ENCODE results near the gene PPM1F. TPM values are rescaled to one million over a fixed set of nuclear protein-coding genes. Genes with fewer than 3 reads are reported as not detected.

Gene PPM1F
- total and polyA plus RNA-seq, 10 of the 15 experiments (the other 5 are each of a cell fraction or from before 2014, with no cell fraction given): 0.55 to 26.3 (median 9.7) TPM

DNA sequence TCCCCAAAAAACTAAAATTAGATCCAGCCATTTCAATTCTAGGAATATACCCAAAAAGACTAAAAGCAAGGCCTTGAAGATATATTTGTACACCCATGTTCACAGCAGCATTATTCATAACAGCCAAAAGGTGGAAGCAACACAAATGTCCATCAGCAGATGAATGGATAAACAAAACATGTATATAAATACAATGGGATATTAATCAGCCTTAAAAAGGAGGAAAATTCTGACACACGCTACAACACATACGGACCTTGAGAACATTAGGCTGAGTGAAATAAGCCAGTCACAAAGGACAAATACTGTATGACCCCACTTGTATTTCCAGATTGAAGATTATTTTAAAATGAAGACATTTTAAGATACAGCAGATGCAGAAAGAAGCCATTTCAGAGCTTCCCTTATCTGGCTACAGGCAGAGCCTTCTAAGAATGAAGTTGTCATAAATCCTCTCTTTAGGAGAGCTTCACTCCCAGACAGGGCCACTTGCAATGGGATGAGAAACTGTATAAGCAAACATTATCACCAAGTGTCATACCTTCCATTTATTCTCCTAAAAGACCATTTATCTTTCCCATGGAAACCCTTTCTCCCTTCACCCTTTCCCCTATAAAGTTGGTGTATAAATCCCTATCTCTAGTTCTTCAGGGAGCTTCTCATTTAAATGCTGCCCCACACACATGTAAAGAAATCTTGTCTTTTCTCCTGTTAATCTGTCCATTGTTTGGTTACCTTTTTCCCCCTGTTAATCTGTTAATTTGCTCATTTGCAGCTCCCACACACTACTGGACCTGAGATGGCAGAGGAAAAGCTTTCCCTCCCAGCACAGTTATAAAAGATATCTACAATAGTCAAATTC, 49.2 kb upstream of the PPM1F start:
- H3K9me3 ChIP-seq (replicated peaks; ENCODE audit: control insufficient read depth, insufficient read depth, low read length): no peaks in the 10 kb centered on the region
- ChIA-PET SMC1A (ENCODE audit: uncharacterized antibody, unreplicated experiment) (interaction anchor here (1.2 kb wide), 1 partner anchor 10 kb away, joined by 3 read pairs; no protein-coding TSS in a partner anchor), POLR2A (interaction anchor here (0.6 to 1.1 kb wide), 2 partner anchors 9 to 19 kb away, joined by 3 to 5 read pairs; no protein-coding TSS in a partner anchor), CTCF (interaction anchor here (1.4 kb wide), 1 partner anchor 31 kb away, joined by 4 read pairs; no protein-coding TSS in a partner anchor), RAD21 (ENCODE audit: unreplicated experiment) (interaction anchor here (1.6 kb wide), 1 partner anchor 9 kb away, joined by 4 read pairs; no protein-coding TSS in a partner anchor)
- H3K79me2 ChIP-seq (ENCODE audit: control insufficient read depth, insufficient read depth, low read length): no peaks in the 10 kb centered on the region
- FAIRE-seq (no peak), DNase-seq (ENCODE audit: low read depth, low spot score) (no peak), ATAC-seq (no peak)
- no TSS peak for BruUV-seq (replicated peaks)
- H2AFZ ChIP-seq (ENCODE audit: control insufficient read depth, low read depth, low read length): no peak overlapping the region
- H3K4me2 ChIP-seq (ENCODE audit: control insufficient read depth, insufficient read depth): no peak overlapping the region
- no peaks in the 10 kb centered on the region for H3K4me1 ChIP-seq (ENCODE audit: control insufficient read depth, insufficient read depth, low read length)
- H3K27me3 ChIP-seq (replicated peaks in 1 of 2; ENCODE audit: control insufficient read depth in 2 of 2, insufficient read depth in 2 of 2, low read length in 1 of 2): no peaks in the 10 kb centered on the region; a peak in 1 of 4 replicates
- no peak overlapping the region for H3K4me3 ChIP-seq
- H3K36me3 ChIP-seq (ENCODE audit: control insufficient read depth in 2 of 2, insufficient read depth in 2 of 2, low read length in 1 of 2): no peaks in the 10 kb centered on the region
- in situ Hi-C loops (cut with MboI) (no loop called here), intact Hi-C loops (cut with micrococcal nuclease; ENCODE audit: unreplicated experiment) (no loop called here)
- H3K27ac ChIP-seq (ENCODE audit: control insufficient read depth, insufficient read depth): no peak overlapping the region
- no peak overlapping the region for H3K9ac ChIP-seq (ENCODE audit: control insufficient read depth, insufficient read depth, low read length)
- no peaks in the 10 kb centered on the region for H4K20me1 ChIP-seq (ENCODE audit: control insufficient read depth, insufficient read depth)
- 63% methylated on average over 2 of the region's 2 CpGs for WGBS (ENCODE audit: insufficient coverage, insufficient replicate concordance, low lambda C conversion rate, missing lambda C conversion rate)
- TF ChIP-seq, protein P1, sequence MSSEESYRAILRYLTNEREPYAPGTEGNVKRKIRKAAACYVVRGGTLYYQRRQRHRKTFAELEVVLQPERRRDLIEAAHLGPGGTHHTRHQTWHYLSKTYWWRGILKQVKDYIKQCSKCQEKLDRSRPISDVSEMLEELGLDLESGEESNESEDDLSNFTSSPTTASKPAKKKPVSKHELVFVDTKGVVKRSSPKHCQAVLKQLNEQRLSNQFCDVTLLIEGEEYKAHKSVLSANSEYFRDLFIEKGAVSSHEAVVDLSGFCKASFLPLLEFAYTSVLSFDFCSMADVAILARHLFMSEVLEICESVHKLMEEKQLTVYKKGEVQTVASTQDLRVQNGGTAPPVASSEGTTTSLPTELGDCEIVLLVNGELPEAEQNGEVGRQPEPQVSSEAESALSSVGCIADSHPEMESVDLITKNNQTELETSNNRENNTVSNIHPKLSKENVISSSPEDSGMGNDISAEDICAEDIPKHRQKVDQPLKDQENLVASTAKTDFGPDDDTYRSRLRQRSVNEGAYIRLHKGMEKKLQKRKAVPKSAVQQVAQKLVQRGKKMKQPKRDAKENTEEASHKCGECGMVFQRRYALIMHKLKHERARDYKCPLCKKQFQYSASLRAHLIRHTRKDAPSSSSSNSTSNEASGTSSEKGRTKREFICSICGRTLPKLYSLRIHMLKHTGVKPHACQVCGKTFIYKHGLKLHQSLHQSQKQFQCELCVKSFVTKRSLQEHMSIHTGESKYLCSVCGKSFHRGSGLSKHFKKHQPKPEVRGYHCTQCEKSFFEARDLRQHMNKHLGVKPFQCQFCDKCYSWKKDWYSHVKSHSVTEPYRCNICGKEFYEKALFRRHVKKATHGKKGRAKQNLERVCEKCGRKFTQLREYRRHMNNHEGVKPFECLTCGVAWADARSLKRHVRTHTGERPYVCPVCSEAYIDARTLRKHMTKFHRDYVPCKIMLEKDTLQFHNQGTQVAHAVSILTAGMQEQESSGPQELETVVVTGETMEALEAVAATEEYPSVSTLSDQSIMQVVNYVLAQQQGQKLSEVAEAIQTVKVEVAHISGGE (CRISPR knock-in tag; IDR thresholded peaks at IDR 0.05): no peak
- no peak for TF ChIP-seq MYB (IDR thresholded peaks at IDR 0.05; ENCODE audit: borderline replicate concordance, low read depth, low read length)
- TF ChIP-seq TBL1XR1 (IDR thresholded peaks at IDR 0.05; ENCODE audit: low read depth, low read length): no peak
- TF ChIP-seq, protein P2, sequence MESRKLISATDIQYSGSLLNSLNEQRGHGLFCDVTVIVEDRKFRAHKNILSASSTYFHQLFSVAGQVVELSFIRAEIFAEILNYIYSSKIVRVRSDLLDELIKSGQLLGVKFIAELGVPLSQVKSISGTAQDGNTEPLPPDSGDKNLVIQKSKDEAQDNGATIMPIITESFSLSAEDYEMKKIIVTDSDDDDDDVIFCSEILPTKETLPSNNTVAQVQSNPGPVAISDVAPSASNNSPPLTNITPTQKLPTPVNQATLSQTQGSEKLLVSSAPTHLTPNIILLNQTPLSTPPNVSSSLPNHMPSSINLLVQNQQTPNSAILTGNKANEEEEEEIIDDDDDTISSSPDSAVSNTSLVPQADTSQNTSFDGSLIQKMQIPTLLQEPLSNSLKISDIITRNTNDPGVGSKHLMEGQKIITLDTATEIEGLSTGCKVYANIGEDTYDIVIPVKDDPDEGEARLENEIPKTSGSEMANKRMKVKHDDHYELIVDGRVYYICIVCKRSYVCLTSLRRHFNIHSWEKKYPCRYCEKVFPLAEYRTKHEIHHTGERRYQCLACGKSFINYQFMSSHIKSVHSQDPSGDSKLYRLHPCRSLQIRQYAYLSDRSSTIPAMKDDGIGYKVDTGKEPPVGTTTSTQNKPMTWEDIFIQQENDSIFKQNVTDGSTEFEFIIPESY (IDR thresholded peaks at IDR 0.05): no peak
- no peak for TF ChIP-seq ASH2L (IDR thresholded peaks at IDR 0.05; ENCODE audit: borderline replicate concordance, low read depth)
- no peak for TF ChIP-seq CHD4 (IDR thresholded peaks at IDR 0.05)
- no peak for TF ChIP-seq MEF2A (IDR thresholded peaks at IDR 0.05; ENCODE audit: insufficient read depth, low read depth, low read length)
- no peak for TF ChIP-seq NR2F1 (conservative IDR thresholded peaks at IDR 0.05)
- TF ChIP-seq, protein P3, sequence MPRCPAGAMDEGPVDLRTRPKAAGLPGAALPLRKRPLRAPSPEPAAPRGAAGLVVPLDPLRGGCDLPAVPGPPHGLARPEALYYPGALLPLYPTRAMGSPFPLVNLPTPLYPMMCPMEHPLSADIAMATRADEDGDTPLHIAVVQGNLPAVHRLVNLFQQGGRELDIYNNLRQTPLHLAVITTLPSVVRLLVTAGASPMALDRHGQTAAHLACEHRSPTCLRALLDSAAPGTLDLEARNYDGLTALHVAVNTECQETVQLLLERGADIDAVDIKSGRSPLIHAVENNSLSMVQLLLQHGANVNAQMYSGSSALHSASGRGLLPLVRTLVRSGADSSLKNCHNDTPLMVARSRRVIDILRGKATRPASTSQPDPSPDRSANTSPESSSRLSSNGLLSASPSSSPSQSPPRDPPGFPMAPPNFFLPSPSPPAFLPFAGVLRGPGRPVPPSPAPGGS (IDR thresholded peaks at IDR 0.05; ENCODE audit: borderline replicate concordance, insufficient read depth, low read depth, low read length, poor library complexity, severe bottlenecking): no peak
- no peak for TF ChIP-seq SIN3A (IDR thresholded peaks at IDR 0.05; ENCODE audit: low read depth, low read length)
- TF ChIP-seq, protein P4, sequence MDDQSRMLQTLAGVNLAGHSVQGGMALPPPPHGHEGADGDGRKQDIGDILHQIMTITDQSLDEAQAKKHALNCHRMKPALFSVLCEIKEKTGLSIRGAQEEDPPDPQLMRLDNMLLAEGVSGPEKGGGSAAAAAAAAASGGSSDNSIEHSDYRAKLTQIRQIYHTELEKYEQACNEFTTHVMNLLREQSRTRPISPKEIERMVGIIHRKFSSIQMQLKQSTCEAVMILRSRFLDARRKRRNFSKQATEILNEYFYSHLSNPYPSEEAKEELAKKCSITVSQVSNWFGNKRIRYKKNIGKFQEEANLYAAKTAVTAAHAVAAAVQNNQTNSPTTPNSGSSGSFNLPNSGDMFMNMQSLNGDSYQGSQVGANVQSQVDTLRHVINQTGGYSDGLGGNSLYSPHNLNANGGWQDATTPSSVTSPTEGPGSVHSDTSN (IDR thresholded peaks at IDR 0.05; ENCODE audit: insufficient replicate concordance, low read depth, low read length): no peak
- no peak for TF ChIP-seq ZNF274 (IDR thresholded peaks at IDR 0.05; ENCODE audit: insufficient read depth, insufficient read length)
- TF ChIP-seq, protein P5, sequence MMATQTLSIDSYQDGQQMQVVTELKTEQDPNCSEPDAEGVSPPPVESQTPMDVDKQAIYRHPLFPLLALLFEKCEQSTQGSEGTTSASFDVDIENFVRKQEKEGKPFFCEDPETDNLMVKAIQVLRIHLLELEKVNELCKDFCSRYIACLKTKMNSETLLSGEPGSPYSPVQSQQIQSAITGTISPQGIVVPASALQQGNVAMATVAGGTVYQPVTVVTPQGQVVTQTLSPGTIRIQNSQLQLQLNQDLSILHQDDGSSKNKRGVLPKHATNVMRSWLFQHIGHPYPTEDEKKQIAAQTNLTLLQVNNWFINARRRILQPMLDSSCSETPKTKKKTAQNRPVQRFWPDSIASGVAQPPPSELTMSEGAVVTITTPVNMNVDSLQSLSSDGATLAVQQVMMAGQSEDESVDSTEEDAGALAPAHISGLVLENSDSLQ (IDR thresholded peaks at IDR 0.05): no peak

All from GM12878 (cell line).